HepG2 (cell line): Measurements from ENCODE around the gene ALAS2. TPM values are rescaled to one million over a fixed set of nuclear protein-coding genes. Genes with fewer than 3 reads are reported as not detected.

Source experiments
- ATAC-seq: fragments of 200-7000 bp; cut with Tn5 transposase; 3 replicates; pipeline ENCODE4 v1.9.1; 2020; ENCODE audit warnings: mild to moderate bottlenecking, moderate library complexity
- BruUV-seq: library from RNA; stranded (reverse); fragments of 400-500 nt; replicated peaks from 2 replicates; lab custom pipeline; 2021; lab: Mats Ljungman, UMichigan
- CTCF ChIA-PET: fragments of 300-600 bp; formaldehyde crosslinking; extraction: SDS; loops from one replicate; lab custom pipeline; 2021; ENCODE audit warnings: low total read pairs, inconsistent platforms, low intra/inter-chr PET ratio; lab: Yijun Ruan, JAX
- POLR2A ChIA-PET: fragments of 350-600 bp; sonication (Branson Sonifier 250); formaldehyde crosslinking; loops from one replicate; lab custom pipeline; 2020; ENCODE audit warnings: antibody characterized with exemption, inconsistent platforms; lab: Yijun Ruan, JAX
- DNase-seq: peaks from one replicate; pipeline ENCODE4 v3.0.0-alpha.2; 2015; ENCODE audit warnings: low spot score
- FAIRE-seq: peaks from 3 replicates; lab custom pipeline; 2011; peaks lifted over from hg19 to GRCh38; lab: Jason Lieb, UNC
- H2AFZ ChIP-seq: one replicate; pipeline ENCODE4 v1.6.1; 2011; ENCODE audit warnings: low read length, inconsistent platforms
- H3K27ac ChIP-seq: fragments of 300-600 bp; 3 replicates; pipeline ENCODE4 v1.8.0; 2011; ENCODE audit warnings: mixed run types, mild to moderate bottlenecking, mixed read lengths, low read length, inconsistent platforms; ENCODE audit not compliant: insufficient read depth; ENCODE audit errors: extremely low read length
- H3K27me3 ChIP-seq, 2 experiments: fragments of 200-600 bp in 1 of 2; 2 replicates in 1 of 2; 3 replicates in 1 of 2; pipeline versions ENCODE4 v1.6.0 to v1.8.0; 2011; ENCODE audit warnings: low read length in 2 of 2, mild to moderate bottlenecking in 2 of 2, moderate library complexity in 2 of 2, inconsistent platforms in 1 of 2; ENCODE audit not compliant: insufficient read depth in 2 of 2, control insufficient read depth in 1 of 2
- H3K36me3 ChIP-seq, 2 experiments: fragments of 200-600 bp in 1 of 2; replicated peaks in 1 of 2; 2 replicates in 1 of 2; 3 replicates in 1 of 2; pipeline versions ENCODE4 v1.5.1 to v1.8.0; 2011; ENCODE audit warnings: low read length in 2 of 2, inconsistent platforms in 1 of 2; ENCODE audit not compliant: insufficient read depth in 2 of 2, control insufficient read depth in 1 of 2
- H3K4me1 ChIP-seq: 2 replicates; pipeline ENCODE4 v1.5.1; 2012; ENCODE audit warnings: low read length, inconsistent platforms; ENCODE audit not compliant: insufficient read depth
- H3K4me2 ChIP-seq: 2 replicates; pipeline ENCODE4 v1.6.0; 2011; ENCODE audit warnings: low read depth, low read length, inconsistent platforms
- H3K4me3 ChIP-seq, 3 experiments: fragments of 200-600 bp in 1 of 3; sonication (generic), shearing (Covaris generic) in 1 of 3; replicated peaks in 1 of 3; 2 replicates each; pipeline ENCODE4 v1.5.1; 2011 to 2016; ENCODE audit warnings: low read length in 3 of 3, inconsistent platforms in 2 of 3, low read depth in 2 of 3, mild to moderate bottlenecking in 2 of 3, control low read depth in 1 of 3, mixed read lengths in 1 of 3; ENCODE audit not compliant: insufficient read depth in 1 of 3
- H3K79me2 ChIP-seq: one replicate; pipeline ENCODE4 v1.6.1; 2011; ENCODE audit warnings: low read length, inconsistent platforms; ENCODE audit not compliant: insufficient read depth
- H3K9ac ChIP-seq: 2 replicates; pipeline ENCODE4 v1.6.0; 2011; ENCODE audit warnings: mild to moderate bottlenecking, low read depth, low read length, inconsistent platforms; ENCODE audit not compliant: insufficient read depth
- H3K9me3 ChIP-seq: 2 replicates; pipeline ENCODE4 v1.5.1; 2012; ENCODE audit warnings: mild to moderate bottlenecking, low read length
- H4K20me1 ChIP-seq: 2 replicates; pipeline ENCODE4 v1.6.0; 2011; ENCODE audit warnings: inconsistent platforms, mild to moderate bottlenecking, low read length, moderate library complexity; ENCODE audit not compliant: insufficient read depth
- EP300 ChIP-seq, 3 experiments: sonication (generic) in 1 of 3; formaldehyde crosslinking in 1 of 3; IDR thresholded peaks; 2 replicates each; pipeline versions ENCODE4 v1.5.1 to v1.6.1; 2011 to 2020; ENCODE audit warnings: low read depth in 2 of 3, low read length in 2 of 3, borderline replicate concordance in 1 of 3, improper control_type of control experiment in 1 of 3, mild to moderate bottlenecking in 1 of 3, missing genetic modification reagents in 1 of 3, moderate library complexity in 1 of 3
- IKZF4 ChIP-seq: sonication (generic); formaldehyde crosslinking; IDR thresholded peaks from 2 replicates; pipeline ENCODE4 v1.5.1; 2020; ENCODE audit warnings: borderline replicate concordance, mild to moderate bottlenecking, low read depth, missing genetic modification reagents; ENCODE audit errors: not compliant biosample characterization
- KLF12 ChIP-seq: sonication (generic); formaldehyde crosslinking; IDR thresholded peaks from 2 replicates; pipeline ENCODE4 v1.4.0; 2020; ENCODE audit warnings: missing genetic modification reagents, borderline replicate concordance
- KLF13 ChIP-seq: sonication (generic); formaldehyde crosslinking; IDR thresholded peaks from 2 replicates; pipeline ENCODE4 v1.4.0; 2020; ENCODE audit warnings: mild to moderate bottlenecking, missing genetic modification reagents
- MAFK ChIP-seq, 2 experiments: IDR thresholded peaks in 1 of 2; conservative IDR thresholded peaks in 1 of 2; 2 replicates each; pipeline ENCODE4 v1.6.1; 2011; ENCODE audit warnings: improper control_type of control experiment in 2 of 2, low read length in 2 of 2
- NFRKB ChIP-seq: fragments of 450-650 bp; IDR thresholded peaks from 2 replicates; pipeline ENCODE4 v1.6.1; 2017
- NR3C1 ChIP-seq: sonication (generic); formaldehyde crosslinking; IDR thresholded peaks from 2 replicates; pipeline ENCODE4 v1.4.0; 2020; ENCODE audit warnings: missing genetic modification reagents
- TP53 ChIP-seq: sonication (generic); formaldehyde crosslinking; conservative IDR thresholded peaks from 2 replicates; pipeline ENCODE4 v1.4.0; 2020; ENCODE audit warnings: missing genetic modification reagents
- ZNF546 ChIP-seq: sonication (generic); formaldehyde crosslinking; conservative IDR thresholded peaks from 2 replicates; pipeline ENCODE4 v1.8.1; 2023; ENCODE audit warnings: mild to moderate bottlenecking, missing genetic modification reagents
- WGBS: methylation state at CpG from one replicate; pipeline ENCODE4 v1.1.6; 2017; ENCODE audit warnings: low lambda C conversion rate; 5-methylcytosine and 5-hydroxymethylcytosine counted together
- in situ Hi-C: cut with HindIII; loops from 2 replicates; pipeline ENCODE4 v1.10.0; 2017; ENCODE audit warnings: low pct_unique_long_range_greater_than_20kb; ENCODE audit not compliant: extremely low pct_ligation_motif_present
- intact Hi-C: fragments of 100-400 bp; cut with micrococcal nuclease; formaldehyde crosslinking; loops from one replicate; pipeline ENCODE4 v1.10.0; 2022; ENCODE audit not compliant: unreplicated experiment
- polyA plus RNA-seq, 8 experiments: library from polyadenylated mRNA; depleted of rRNA in 3 of 8; stranded (reverse) in 7 of 8; unstranded in 1 of 8; fragments of >200 nt; fragmentation: Illumina TruSeq in 4 of 8; extraction: Trizol in 4 of 8; gene quantifications; 2 replicates each; pipeline versions ENCODE4 v1.2.1 to v1.2.3, GENCODE V29; 2011 to 2016; ENCODE audit warnings: low read depth in 4 of 8, missing spikeins in 1 of 8, mixed read lengths in 1 of 8; ENCODE audit not compliant: insufficient read depth in 1 of 8
- total RNA-seq, 5 experiments: library from RNA; depleted of rRNA; stranded (reverse); fragments of >200 nt; fragmentation: Illumina TruSeq; extraction: Trizol; gene quantifications; 2 replicates each; pipeline ENCODE4 v1.2.3, GENCODE V29; 2016; ENCODE audit warnings: low read depth in 1 of 5

The ALAS2 gene
- total and polyA plus RNA-seq, 2 of the 13 experiments (the other 11 are each of a cell fraction or from before 2014, with no cell fraction given) = not detected

GRCh38 chrX:55004231-55004630, 26.5 kb downstream of the ALAS2 start:
- H3K9me3 ChIP-seq = no peaks in the 10 kb centered on the region
- H3K4me2 ChIP-seq = no peak overlapping the region
- CTCF ChIA-PET = no interaction called here
- BruUV-seq = no TSS peak
- POLR2A ChIA-PET = no interaction called here
- no peak overlapping the region for H3K27ac ChIP-seq
- peaks cover 52% of the 10 kb centered on the region for H3K4me1 ChIP-seq
- peaks cover 10% of the 10 kb centered on the region for H3K79me2 ChIP-seq
- H4K20me1 ChIP-seq = no peaks in the 10 kb centered on the region
- H3K9ac ChIP-seq = no peak overlapping the region
- no peak overlapping the region for H3K4me3 ChIP-seq
- no peak for DNase-seq
- H2AFZ ChIP-seq = no peak overlapping the region
- 100% methylated on average over 1 of the region's 1 CpG for WGBS
- peaks cover 0 to 5% of the 10 kb centered on the region in 2 experiments; a peak in 3 of 5 replicates for H3K36me3 ChIP-seq
- intact Hi-C loops (no loop called here), in situ Hi-C loops (no loop called here)
- no peak for ATAC-seq
- no peaks in the 10 kb centered on the region; a peak in 1 of 5 replicates for H3K27me3 ChIP-seq
- TF ChIP-seq EP300 (IDR thresholded peaks at IDR 0.05; ENCODE audit: low read depth in 2 of 2, low read length in 2 of 2) = no peak
- no peak for TF ChIP-seq EP300 (CRISPR knock-in tag; IDR thresholded peaks at IDR 0.05; ENCODE audit: borderline replicate concordance)
- no peak for TF ChIP-seq KLF13 (CRISPR knock-in tag)
- no peak for TF ChIP-seq KLF12 (CRISPR knock-in tag)
- TF ChIP-seq MAFK (conservative IDR thresholded peaks at IDR 0.05 in 1 of 2, IDR thresholded peaks at IDR 0.05 in 1 of 2; ENCODE audit: low read length in 2 of 2) = no peak
- no peak for TF ChIP-seq IKZF4 (CRISPR knock-in tag)
- no peak for TF ChIP-seq NR3C1 (CRISPR knock-in tag)
- no peak for TF ChIP-seq NFRKB
- no peak for TF ChIP-seq TP53 (CRISPR knock-in tag)
- no peak for TF ChIP-seq ZNF546
- no peak for FAIRE-seq
